Activated T-cell treated with anti-CD3 and anti-CD28 coated beads, Interleukin-2, amount 50 U/mL, for 24 hours (primary cell): Measurements from ENCODE around the gene ARHGAP26.

Experiments used
- DNase-seq: peaks from one replicate; pipeline ENCODE4 v3.0.0-alpha.2; 2020
- H3K27ac Mint-ChIP-seq: 2 replicates; pipeline ENCODE4 v1.8.0; 2020; ENCODE audit warnings: mild to moderate bottlenecking, mixed read lengths
- H3K27me3 Mint-ChIP-seq: 2 replicates; pipeline ENCODE4 v1.8.0; 2020; ENCODE audit warnings: mixed read lengths
- H3K36me3 Mint-ChIP-seq: 2 replicates; pipeline ENCODE4 v1.8.0; 2020; ENCODE audit warnings: low read depth, mixed read lengths
- H3K4me1 Mint-ChIP-seq: 2 replicates; pipeline ENCODE4 v1.8.0; 2020; ENCODE audit warnings: low read depth, mixed read lengths
- H3K4me3 Mint-ChIP-seq: 2 replicates; pipeline ENCODE4 v1.8.0; 2020; ENCODE audit warnings: mild to moderate bottlenecking, moderate library complexity, mixed read lengths
- H3K9me3 Mint-ChIP-seq: 2 replicates; pipeline ENCODE4 v1.8.0; 2020; ENCODE audit warnings: mixed read lengths

The ARHGAP26 gene

GRCh38 chr5:142833517-142834449 is 63.6 kb downstream of the ARHGAP26 start:
- Mint-ChIP-seq H3K36me3 (peaks cover 3% of the 10 kb centered on the region), H3K27me3 (no peaks in the 10 kb centered on the region), H3K4me3 (no peak overlapping the region), H3K4me1 (peaks cover 64% of the 10 kb centered on the region), H3K9me3 (no peaks in the 10 kb centered on the region), H3K27ac (no peak overlapping the region)
- no peak for DNase-seq

- H3K27me3 Mint-ChIP-seq: no peaks in the 10 kb centered on the region
- no peak overlapping the region for H3K4me3 Mint-ChIP-seq
- no peak for DNase-seq
- no peaks in the 10 kb centered on the region for H3K9me3 Mint-ChIP-seq
- H3K27ac Mint-ChIP-seq: no peak overlapping the region
- H3K36me3 Mint-ChIP-seq: peaks cover 3% of the 10 kb centered on the region
- H3K4me1 Mint-ChIP-seq: peaks cover 57% of the 10 kb centered on the region
These were observed 64.3 kb downstream of the ARHGAP26 start for GRCh38 chr5:142834504-142834903.

- no peak overlapping the region for H3K27ac Mint-ChIP-seq
- H3K9me3 Mint-ChIP-seq: no peaks in the 10 kb centered on the region
- no peaks in the 10 kb centered on the region for H3K27me3 Mint-ChIP-seq
- H3K4me1 Mint-ChIP-seq: peaks cover 53% of the 10 kb centered on the region
- H3K4me3 Mint-ChIP-seq: no peak overlapping the region
- peaks cover 3% of the 10 kb centered on the region for H3K36me3 Mint-ChIP-seq
- no peak for DNase-seq
These were observed 65.4 kb downstream of the ARHGAP26 start for GRCh38 chr5:142835540-142835939.

- Mint-ChIP-seq H3K4me1 (peaks cover 51% of the 10 kb centered on the region), H3K9me3 (no peaks in the 10 kb centered on the region), H3K36me3 (peaks cover 3% of the 10 kb centered on the region), H3K4me3 (no peak overlapping the region), H3K27ac (no peak overlapping the region), H3K27me3 (no peaks in the 10 kb centered on the region)
- no peak for DNase-seq
These were observed 65.9 kb downstream of the ARHGAP26 start for GRCh38 chr5:142836048-142836447.

DNA sequence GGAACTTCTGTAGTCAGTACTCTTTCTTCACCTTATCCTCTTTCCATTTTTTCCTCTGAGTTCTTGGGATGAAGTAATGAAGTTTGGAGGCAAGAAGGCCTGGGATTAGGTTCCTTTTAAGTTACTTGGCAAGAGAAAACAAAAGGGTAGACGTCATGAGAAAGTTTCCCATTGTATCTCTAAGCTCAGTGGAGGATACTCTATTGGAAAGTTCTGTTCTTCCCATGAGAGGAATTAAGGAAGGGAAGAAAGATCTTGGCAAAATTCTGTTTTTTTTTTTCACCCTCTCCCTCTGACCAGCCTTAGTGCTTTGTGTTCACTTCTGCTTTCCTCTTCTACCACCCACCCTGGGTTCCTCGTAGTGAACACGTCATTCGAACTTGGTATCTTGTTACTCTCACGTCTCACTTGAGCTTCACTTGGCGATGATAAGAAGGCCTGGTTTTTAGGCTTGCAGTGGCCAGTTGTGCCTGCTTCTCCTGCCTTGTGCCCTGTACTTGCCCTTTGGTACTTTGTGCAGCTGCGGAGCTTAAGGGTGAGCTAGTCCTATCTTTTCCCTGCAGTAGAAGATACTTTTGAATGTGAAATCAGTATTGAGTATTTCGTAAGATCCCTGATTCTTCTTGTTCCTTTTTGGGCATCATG is 67.0 kb downstream of the ARHGAP26 start:
- Mint-ChIP-seq H3K27ac (no peak overlapping the region), H3K4me1 (peaks cover 42% of the 10 kb centered on the region), H3K27me3 (no peaks in the 10 kb centered on the region), H3K4me3 (no peak overlapping the region), H3K9me3 (no peaks in the 10 kb centered on the region), H3K36me3 (peaks cover 3% of the 10 kb centered on the region)
- no peak for DNase-seq

- H3K9me3 Mint-ChIP-seq: no peaks in the 10 kb centered on the region
- no peaks in the 10 kb centered on the region for H3K27me3 Mint-ChIP-seq
- H3K4me1 Mint-ChIP-seq: peaks cover 41% of the 10 kb centered on the region
- no peak for DNase-seq
- H3K4me3 Mint-ChIP-seq: no peak overlapping the region
- H3K36me3 Mint-ChIP-seq: no peaks in the 10 kb centered on the region
- H3K27ac Mint-ChIP-seq: no peak overlapping the region
These were observed 68.7 kb downstream of the ARHGAP26 start for GRCh38 chr5:142838845-142839244.

DNA sequence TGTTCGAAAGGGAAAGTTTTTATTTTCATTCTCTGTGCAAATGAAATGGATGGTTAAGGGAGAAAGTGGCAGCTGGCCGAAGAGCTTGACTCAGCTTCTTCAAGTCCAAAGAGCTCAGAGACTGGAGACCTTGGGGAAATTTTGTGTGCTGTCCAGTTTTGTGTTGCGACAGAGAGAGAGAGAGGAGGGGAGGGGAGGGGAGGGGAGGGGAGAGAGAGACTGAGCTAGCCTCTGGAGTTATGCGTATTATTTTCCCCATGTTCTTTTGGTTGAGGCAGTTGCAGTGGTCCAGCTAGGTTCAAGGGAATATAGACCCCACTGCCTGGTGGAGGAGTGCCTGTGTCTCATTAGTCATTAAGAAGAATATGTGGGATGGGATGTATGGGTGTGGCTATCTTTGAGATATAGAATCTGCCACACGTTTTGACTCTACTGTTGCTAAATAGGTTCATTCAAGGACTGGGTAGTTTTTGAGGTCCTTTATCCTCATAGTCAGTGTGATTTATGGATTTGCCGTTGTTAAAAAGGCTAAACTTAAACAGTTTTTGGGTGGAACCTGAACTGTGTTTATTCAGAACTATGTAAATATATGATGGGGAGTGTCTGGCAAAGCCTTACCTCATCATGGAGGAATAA is 69.7 kb downstream of the ARHGAP26 start:
- Mint-ChIP-seq H3K27ac (no peak overlapping the region), H3K9me3 (no peaks in the 10 kb centered on the region), H3K4me1 (peaks cover 47% of the 10 kb centered on the region), H3K27me3 (no peaks in the 10 kb centered on the region), H3K36me3 (no peaks in the 10 kb centered on the region), H3K4me3 (no peak overlapping the region)
- DNase-seq: no peak

GRCh38 chr5:142840575-142840974 is 70.4 kb downstream of the ARHGAP26 start:
- no peak overlapping the region for H3K27ac Mint-ChIP-seq
- no peaks in the 10 kb centered on the region for H3K9me3 Mint-ChIP-seq
- no peaks in the 10 kb centered on the region for H3K36me3 Mint-ChIP-seq
- H3K4me1 Mint-ChIP-seq: peaks cover 47% of the 10 kb centered on the region
- no peak for DNase-seq
- H3K27me3 Mint-ChIP-seq: no peaks in the 10 kb centered on the region
- no peak overlapping the region for H3K4me3 Mint-ChIP-seq

- no peak for DNase-seq
- H3K4me3 Mint-ChIP-seq: no peak overlapping the region
- no peaks in the 10 kb centered on the region for H3K36me3 Mint-ChIP-seq
- H3K27me3 Mint-ChIP-seq: no peaks in the 10 kb centered on the region
- no peaks in the 10 kb centered on the region for H3K9me3 Mint-ChIP-seq
- H3K4me1 Mint-ChIP-seq: peaks cover 47% of the 10 kb centered on the region
- no peak overlapping the region for H3K27ac Mint-ChIP-seq
These were observed 71.5 kb downstream of the ARHGAP26 start for GRCh38 chr5:142841511-142842265.

DNA sequence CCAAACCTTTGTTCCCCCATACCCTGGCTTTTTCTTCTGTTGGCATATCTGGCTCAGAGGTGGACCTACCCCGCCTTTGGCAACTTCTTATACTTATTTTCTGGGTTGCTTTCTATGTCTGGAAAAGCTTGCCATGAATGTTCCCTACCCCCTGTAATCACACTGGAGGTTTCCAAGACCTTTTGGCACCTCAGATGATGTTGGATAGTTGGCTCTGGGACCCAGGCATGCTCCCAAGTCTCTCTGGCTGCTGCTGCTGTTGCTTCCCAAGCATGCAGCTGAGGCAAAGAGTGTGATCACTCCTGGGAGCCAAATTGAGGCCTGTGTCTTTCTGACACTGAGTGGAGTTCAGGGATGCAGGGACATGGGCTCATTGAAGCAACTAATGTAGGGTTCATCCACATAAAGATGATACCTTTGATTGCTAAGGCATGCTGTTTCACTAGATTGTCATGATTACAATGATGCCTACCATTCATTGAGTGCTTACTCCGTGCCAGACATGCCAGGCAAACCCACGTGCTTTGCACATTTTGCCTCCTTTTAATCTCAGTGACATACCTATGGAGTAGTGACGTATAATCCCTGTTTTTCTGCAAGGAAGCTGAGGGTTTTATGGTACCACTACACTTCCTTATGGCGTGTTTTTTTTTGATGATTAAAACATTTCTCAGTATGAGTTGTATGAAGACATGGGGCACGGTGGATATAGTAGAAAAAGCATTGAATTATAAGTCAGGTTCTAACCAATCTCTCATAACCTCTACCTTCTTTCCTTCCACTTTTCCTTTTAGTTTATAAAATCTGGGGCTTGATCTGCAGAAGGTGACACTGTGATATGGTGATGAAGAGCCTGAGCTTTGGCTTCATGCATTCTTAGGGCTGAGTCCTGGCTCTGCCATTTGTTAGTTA is 73.1 kb downstream of the ARHGAP26 start:
- no peaks in the 10 kb centered on the region for H3K27me3 Mint-ChIP-seq
- no peaks in the 10 kb centered on the region for H3K9me3 Mint-ChIP-seq
- H3K36me3 Mint-ChIP-seq: no peaks in the 10 kb centered on the region
- H3K4me1 Mint-ChIP-seq: peaks cover 50% of the 10 kb centered on the region
- peak overlapping the region; percentile 8 for H3K27ac Mint-ChIP-seq
- no peak for DNase-seq
- H3K4me3 Mint-ChIP-seq: no peak overlapping the region

DNA sequence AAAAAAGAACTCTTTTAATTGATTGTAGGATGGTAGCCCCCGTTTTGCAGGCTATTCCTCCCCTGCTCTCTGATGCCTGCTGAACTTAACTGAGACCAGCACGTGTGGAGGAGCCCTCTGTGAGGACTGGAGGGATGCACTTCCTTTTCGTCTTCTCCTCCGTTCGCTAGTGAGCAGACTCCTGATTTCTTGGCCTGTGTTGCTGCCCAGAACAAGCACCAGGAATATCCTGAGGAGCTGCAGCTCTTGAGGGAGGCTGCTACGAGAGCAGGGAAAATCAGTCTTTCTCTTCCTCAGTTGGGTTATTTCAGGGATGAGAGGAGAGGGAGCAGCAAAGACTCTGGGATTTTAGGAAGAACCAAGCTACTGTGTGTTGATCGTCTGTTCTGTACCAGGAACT is 74.7 kb downstream of the ARHGAP26 start:
- peak overlapping the region; percentile 23 for H3K4me3 Mint-ChIP-seq
- peaks cover 65% of the 10 kb centered on the region for H3K4me1 Mint-ChIP-seq
- H3K27ac Mint-ChIP-seq: peak overlapping the region; percentile 81

GRCh38 chr5:142845402-142845921 is 75.3 kb downstream of the ARHGAP26 start:
- Mint-ChIP-seq H3K4me3 (peak overlapping the region; percentile 23), H3K36me3 (no peaks in the 10 kb centered on the region), H3K4me1 (peaks cover 63% of the 10 kb centered on the region), H3K9me3 (no peaks in the 10 kb centered on the region), H3K27ac (peak overlapping the region; percentile 81), H3K27me3 (no peaks in the 10 kb centered on the region)
- DNase-seq: no peak

More for the DNA sequence above, 74.7 kb downstream of the ARHGAP26 start:
- no peak for DNase-seq
- Mint-ChIP-seq H3K27me3 (no peaks in the 10 kb centered on the region), H3K9me3 (no peaks in the 10 kb centered on the region), H3K36me3 (no peaks in the 10 kb centered on the region)

DNA sequence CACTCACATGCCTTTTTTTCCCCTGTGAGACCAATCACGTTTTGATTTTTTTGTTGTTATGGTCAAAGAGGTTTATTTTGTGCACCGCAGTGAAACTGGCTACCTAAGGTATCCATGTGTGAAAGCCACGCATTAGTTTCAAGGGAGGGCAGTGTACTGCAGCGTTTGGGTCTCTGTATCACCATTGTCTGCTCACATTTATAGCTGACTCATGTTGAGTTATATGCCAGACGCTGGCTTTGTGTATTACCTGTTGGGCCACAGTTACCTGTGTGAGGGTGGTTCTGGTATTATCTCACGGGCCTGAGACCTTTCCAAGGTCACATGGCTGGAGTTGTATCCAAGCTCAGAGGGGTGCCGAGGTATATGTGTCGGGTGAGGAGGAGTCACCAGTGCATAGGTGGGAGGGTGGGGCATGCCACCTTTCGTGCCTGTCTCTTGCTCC is 75.8 kb downstream of the ARHGAP26 start:
- Mint-ChIP-seq H3K9me3 (no peaks in the 10 kb centered on the region), H3K4me3 (no peak overlapping the region), H3K4me1 (peaks cover 59% of the 10 kb centered on the region), H3K36me3 (no peaks in the 10 kb centered on the region), H3K27ac (peak overlapping the region; percentile 81), H3K27me3 (no peaks in the 10 kb centered on the region)
- DNase-seq: no peak
